Testis (tissue), 3 donors: ENCODE data around the gene G2E3. TPM values are rescaled to one million over a fixed set of nuclear protein-coding genes. Genes with fewer than 3 reads are reported as not detected.

Experiments used
- DNase-seq: peaks from one replicate; pipeline ENCODE4 v3.0.0-alpha.2; 2019
- H3K27ac ChIP-seq, 2 donors: fragments of 200-600 bp; sonication (generic); one replicate each; pipeline ENCODE4 v1.5.1; 2019
- H3K27me3 ChIP-seq: fragments of 200-600 bp; sonication (generic); one replicate; pipeline ENCODE4 v1.5.1; 2019
- H3K36me3 ChIP-seq: fragments of 200-600 bp; sonication (generic); one replicate; pipeline ENCODE4 v1.5.1; 2017; ENCODE audit warnings: low read depth; ENCODE audit errors: missing control alignments
- H3K4me1 ChIP-seq: fragments of 200-600 bp; sonication (generic); one replicate; pipeline ENCODE4 v1.5.1; 2019
- H3K4me3 ChIP-seq, 2 donors: fragments of 200-600 bp; sonication (generic); one replicate each; pipeline ENCODE4 v1.5.1; 2017 to 2019
- H3K9me3 ChIP-seq: fragments of 200-600 bp; sonication (generic); one replicate; pipeline ENCODE4 v1.5.1; 2017
- POLR2A ChIP-seq: fragments of 450-650 bp; IDR thresholded peaks from one replicate; pipeline ENCODE4 v1.6.1; 2017; ENCODE audit warnings: antibody characterized with exemption, mild to moderate bottlenecking, moderate library complexity
- WGBS, 2 donors: methylation state at CpG; one replicate each; pipeline ENCODE4 v1.1.5; 2018; 5-methylcytosine and 5-hydroxymethylcytosine counted together
- intact Hi-C: fragments of 100-400 bp; cut with DNase I; formaldehyde crosslinking; loops from one replicate; pipeline ENCODE4 v1.15.1; 2023; ENCODE audit warnings: low total_unique reads
- polyA plus RNA-seq: library from polyadenylated mRNA; stranded (reverse); fragments of 350-450 nt; fragmentation: Illumina TruSeq; extraction: RNeasy Lipid Tissue Mini Kit (QIAGEN cat#74804); gene quantifications from one replicate; pipeline ENCODE4 v1.2.3, GENCODE V29; 2014; ENCODE audit warnings: low read depth, low replicate concordance; ENCODE audit not compliant: insufficient read depth
- total RNA-seq, 2 donors: library from RNA; depleted of rRNA; stranded (reverse); fragments of >200 nt; gene quantifications; one replicate each; pipeline ENCODE4 v1.2.3, GENCODE V29; 2016
- TF ChIP-seq, protein P1 (sequence below), 3 experiments: fragments of 450-650 bp in 2 of 3; fragments of 200-600 bp in 1 of 3; sonication (generic) in 1 of 3; IDR thresholded peaks; one replicate each; pipeline ENCODE4 v1.5.1; 2016 to 2019; ENCODE audit warnings: antibody characterized with exemption in 3 of 3, mild to moderate bottlenecking in 2 of 3, moderate library complexity in 1 of 3

G2E3 gene
- total and polyA plus RNA-seq, 3 donors from 2014 or later, result 29.5 to 53.2 (median 42.7) TPM

DNA sequence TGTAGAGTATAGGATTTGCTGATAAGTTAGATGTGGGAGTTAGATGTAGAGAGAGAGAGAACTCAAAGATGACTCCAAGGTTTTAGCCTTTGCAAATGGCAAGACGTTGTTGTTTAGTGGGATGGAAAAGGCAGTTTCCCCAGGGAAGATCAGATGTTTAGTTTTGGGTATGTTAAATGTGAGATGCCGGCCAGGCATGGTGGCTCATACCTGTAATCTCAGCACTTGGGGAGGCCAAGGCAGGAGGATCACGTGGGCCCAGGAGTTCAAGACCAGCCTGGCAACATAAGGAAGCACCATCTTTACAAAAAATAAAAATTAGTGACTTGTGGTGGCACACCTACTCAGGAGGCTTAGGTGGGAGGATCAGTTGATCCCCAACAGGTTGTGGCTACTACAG is 96.7 kb downstream of the G2E3 start:
- WGBS, 2 donors, result 90% methylated on average over 3 of the region's 3 CpGs
- H3K27ac ChIP-seq, result no peak overlapping the region
- H3K27me3 ChIP-seq, result no peaks in the 10 kb centered on the region
- no peaks in the 10 kb centered on the region for H3K9me3 ChIP-seq
- intact Hi-C loops, result no loop called here
- no peak for TF ChIP-seq POLR2A
- TF ChIP-seq, protein P1, sequence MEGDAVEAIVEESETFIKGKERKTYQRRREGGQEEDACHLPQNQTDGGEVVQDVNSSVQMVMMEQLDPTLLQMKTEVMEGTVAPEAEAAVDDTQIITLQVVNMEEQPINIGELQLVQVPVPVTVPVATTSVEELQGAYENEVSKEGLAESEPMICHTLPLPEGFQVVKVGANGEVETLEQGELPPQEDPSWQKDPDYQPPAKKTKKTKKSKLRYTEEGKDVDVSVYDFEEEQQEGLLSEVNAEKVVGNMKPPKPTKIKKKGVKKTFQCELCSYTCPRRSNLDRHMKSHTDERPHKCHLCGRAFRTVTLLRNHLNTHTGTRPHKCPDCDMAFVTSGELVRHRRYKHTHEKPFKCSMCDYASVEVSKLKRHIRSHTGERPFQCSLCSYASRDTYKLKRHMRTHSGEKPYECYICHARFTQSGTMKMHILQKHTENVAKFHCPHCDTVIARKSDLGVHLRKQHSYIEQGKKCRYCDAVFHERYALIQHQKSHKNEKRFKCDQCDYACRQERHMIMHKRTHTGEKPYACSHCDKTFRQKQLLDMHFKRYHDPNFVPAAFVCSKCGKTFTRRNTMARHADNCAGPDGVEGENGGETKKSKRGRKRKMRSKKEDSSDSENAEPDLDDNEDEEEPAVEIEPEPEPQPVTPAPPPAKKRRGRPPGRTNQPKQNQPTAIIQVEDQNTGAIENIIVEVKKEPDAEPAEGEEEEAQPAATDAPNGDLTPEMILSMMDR (IDR thresholded peaks at IDR 0.05), result no peak
- H3K4me3 ChIP-seq, result no peak overlapping the region
- no peaks in the 10 kb centered on the region for H3K4me1 ChIP-seq
- no peaks in the 10 kb centered on the region for H3K36me3 ChIP-seq
- DNase-seq, result no peak

DNA sequence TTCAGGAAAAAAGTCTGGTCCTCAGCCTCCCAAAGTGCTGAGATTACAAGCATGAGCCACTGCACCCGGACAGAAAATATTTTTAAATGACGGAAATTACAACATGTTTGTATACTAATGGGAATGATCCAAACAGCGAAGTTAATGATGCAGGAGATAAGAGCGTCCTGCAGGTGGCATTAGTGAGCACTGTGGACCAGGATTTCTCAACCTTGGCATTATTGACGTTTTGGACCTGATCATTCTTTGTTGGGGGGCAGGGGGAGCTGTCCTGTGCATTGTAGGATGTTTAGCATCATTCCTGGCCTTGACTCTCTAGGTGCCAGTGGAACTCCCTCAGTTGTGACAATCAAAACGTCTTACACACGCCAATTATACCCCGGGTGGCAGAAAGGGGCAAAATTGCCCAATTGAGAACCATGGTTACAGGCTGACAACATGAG is 97.3 kb downstream of the G2E3 start:
- 54 to 61% methylated on average over 8 of the region's 8 CpGs for WGBS, 2 donors
- no peak overlapping the region for H3K4me3 ChIP-seq
- no peaks in the 10 kb centered on the region for H3K9me3 ChIP-seq
- intact Hi-C loops, result no loop called here
- H3K4me1 ChIP-seq, result no peaks in the 10 kb centered on the region
- H3K36me3 ChIP-seq, result no peaks in the 10 kb centered on the region
- no peaks in the 10 kb centered on the region for H3K27me3 ChIP-seq
- DNase-seq, result peak; percentile 25
- TF ChIP-seq POLR2A, result no peak
- TF ChIP-seq, protein P1 (IDR thresholded peaks at IDR 0.05), result peak; percentile 25 to 64 (median 48)
- H3K27ac ChIP-seq, result no peak overlapping the region

DNA sequence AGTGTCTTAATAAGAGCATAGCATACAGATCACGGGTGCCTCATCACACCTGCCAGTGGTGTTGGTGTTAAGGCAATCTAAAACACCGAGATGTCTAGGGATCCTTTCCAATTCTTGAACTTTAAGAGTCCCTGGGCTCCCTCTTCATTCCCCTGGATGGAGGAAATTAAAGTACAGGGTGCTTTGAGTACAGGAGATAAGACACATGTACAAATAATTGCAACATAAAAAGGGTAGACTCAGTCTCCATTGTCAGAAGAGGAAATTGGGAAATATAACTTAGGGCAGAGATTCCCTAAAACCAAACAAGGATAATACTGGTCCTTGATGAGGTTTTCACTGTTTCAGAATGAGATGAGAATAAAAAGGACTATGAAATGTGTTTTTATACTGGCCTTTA is 98.1 kb downstream of the G2E3 start:
- H3K9me3 ChIP-seq, result no peaks in the 10 kb centered on the region
- H3K27me3 ChIP-seq, result no peaks in the 10 kb centered on the region
- H3K4me3 ChIP-seq, result no peak overlapping the region
- DNase-seq, result no peak
- no peak overlapping the region for H3K27ac ChIP-seq
- no peak for TF ChIP-seq POLR2A
- TF ChIP-seq, protein P1 (IDR thresholded peaks at IDR 0.05), result no peak
- 58 to 60% methylated on average over 2 of the region's 2 CpGs for WGBS, 2 donors
- intact Hi-C loops, result no loop called here
- no peaks in the 10 kb centered on the region for H3K36me3 ChIP-seq
- no peaks in the 10 kb centered on the region for H3K4me1 ChIP-seq

DNA sequence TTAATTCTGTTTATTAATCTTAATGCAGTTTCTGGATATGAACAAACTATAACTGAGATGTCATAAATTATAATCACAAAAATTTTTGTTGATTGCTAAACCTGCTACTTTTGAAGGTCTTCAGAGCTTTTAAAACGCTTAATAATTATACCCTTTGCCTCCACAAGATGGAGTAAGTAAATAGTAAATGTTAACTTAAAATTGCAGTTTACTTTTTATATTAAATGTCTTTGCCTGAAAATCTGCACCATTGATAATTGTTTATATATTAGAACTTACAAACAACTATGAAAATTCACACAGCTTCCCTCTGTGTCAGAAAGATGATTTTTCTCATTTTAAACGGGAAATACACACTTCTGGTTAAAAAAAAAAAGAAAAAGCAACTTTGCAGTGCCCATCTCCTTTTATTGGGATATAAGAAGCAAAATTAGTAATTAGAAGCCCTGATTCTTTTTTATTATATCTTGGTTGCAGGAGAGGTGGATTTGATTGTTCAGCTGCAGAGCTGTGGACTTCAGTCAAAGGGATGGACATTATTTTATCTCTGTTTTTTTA is 98.7 kb downstream of the G2E3 start:
- DNase-seq, result no peak
- TF ChIP-seq, protein P1 (IDR thresholded peaks at IDR 0.05), result peak in 1 of 3 experiments; percentile 44
- TF ChIP-seq POLR2A, result no peak
- no peaks in the 10 kb centered on the region for H3K4me1 ChIP-seq
- no peaks in the 10 kb centered on the region for H3K27me3 ChIP-seq
- H3K27ac ChIP-seq, result no peak overlapping the region
- no peaks in the 10 kb centered on the region for H3K36me3 ChIP-seq
- H3K4me3 ChIP-seq, result no peak overlapping the region
- intact Hi-C loops, result no loop called here
- H3K9me3 ChIP-seq, result no peaks in the 10 kb centered on the region
- WGBS, 2 donors, result 52 to 56% methylated on average over 2 of the region's 2 CpGs

DNA sequence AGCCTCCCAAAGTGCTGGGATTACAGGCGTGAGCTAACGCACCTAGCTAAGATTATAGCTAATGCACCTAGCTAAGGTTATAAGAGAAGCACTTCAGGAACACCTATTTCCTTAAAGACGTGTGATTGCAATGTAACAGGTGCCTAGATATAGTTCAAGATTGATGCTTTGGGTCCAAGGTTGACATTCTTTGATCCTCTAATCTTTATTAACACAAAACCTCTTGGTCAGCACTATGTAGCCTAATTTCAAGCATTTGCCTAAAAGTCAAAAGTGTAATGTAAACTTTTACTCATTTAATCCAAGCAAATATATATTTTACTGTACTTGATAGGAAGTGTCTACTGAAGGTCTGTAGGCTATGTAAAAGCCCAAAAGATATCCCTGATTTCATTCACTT is 99.7 kb downstream of the G2E3 start:
- TF ChIP-seq, protein P1 (IDR thresholded peaks at IDR 0.05), result no peak
- Histone ChIP-seq H3K4me3 (no peak overlapping the region), H3K27me3 (no peaks in the 10 kb centered on the region), H3K9me3 (no peaks in the 10 kb centered on the region), H3K36me3 (no peaks in the 10 kb centered on the region), H3K4me1 (no peaks in the 10 kb centered on the region), H3K27ac (no peak overlapping the region)
- intact Hi-C loops, result no loop called here
- WGBS, 2 donors, result 91 to 96% methylated on average over 3 of the region's 3 CpGs
- DNase-seq, result no peak
